ENCODE results near the gene USP22.

DNA sequence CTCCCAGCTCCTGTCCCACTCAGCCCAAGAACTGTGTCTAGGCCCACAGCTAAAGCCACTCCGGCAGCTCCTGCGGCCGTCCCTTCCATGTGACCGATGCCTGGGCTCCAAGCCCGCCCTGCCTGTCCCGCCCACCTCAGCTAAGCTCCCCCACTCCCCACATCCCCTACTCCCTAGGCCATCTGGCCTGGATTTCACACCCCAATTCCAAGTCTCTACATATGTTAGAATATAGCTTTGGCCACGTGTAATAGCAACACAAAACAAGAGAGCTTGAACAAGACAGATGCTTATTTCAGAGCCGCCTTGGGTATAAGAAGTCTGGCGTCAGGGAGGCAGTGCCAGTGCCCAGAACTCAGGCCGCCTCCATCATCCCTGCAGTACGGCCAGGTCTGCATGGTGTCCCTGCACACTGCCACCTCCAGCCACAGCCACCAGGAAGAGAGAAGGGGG, 30.0 kb upstream of the USP22 start:
- TF ChIP-seq, protein P1, sequence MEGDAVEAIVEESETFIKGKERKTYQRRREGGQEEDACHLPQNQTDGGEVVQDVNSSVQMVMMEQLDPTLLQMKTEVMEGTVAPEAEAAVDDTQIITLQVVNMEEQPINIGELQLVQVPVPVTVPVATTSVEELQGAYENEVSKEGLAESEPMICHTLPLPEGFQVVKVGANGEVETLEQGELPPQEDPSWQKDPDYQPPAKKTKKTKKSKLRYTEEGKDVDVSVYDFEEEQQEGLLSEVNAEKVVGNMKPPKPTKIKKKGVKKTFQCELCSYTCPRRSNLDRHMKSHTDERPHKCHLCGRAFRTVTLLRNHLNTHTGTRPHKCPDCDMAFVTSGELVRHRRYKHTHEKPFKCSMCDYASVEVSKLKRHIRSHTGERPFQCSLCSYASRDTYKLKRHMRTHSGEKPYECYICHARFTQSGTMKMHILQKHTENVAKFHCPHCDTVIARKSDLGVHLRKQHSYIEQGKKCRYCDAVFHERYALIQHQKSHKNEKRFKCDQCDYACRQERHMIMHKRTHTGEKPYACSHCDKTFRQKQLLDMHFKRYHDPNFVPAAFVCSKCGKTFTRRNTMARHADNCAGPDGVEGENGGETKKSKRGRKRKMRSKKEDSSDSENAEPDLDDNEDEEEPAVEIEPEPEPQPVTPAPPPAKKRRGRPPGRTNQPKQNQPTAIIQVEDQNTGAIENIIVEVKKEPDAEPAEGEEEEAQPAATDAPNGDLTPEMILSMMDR (IDR thresholded peaks at IDR 0.05) = no peak
- no peak for TF ChIP-seq EP300 (IDR thresholded peaks at IDR 0.05)
